Mammary microvascular endothelial cell (primary cell): ENCODE measurements around the gene OTOR. TPM values are rescaled to one million over a fixed set of nuclear protein-coding genes. Genes with fewer than 3 reads are reported as not detected.

Source experiments
- total RNA-seq: library from RNA; depleted of rRNA; stranded (reverse); fragments of >200 nt; gene quantifications from 2 replicates; pipeline ENCODE4 v1.2.3, GENCODE V29; 2015

The OTOR gene, protein sequence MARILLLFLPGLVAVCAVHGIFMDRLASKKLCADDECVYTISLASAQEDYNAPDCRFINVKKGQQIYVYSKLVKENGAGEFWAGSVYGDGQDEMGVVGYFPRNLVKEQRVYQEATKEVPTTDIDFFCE
- total RNA-seq, result not detected in 2 replicates

GRCh38 chr20:16748308-16748900, at the start of gene OTOR:
Gene OTOR, plus strand, starts transcription at chr20:16748358. Its CDS starts 44 bp downstream, at chr20:16748402.

GRCh38 chr20:16729565-16730460, 18.3 kb upstream of the OTOR start, which contains the start of gene SNRPB2:
Gene SNRPB2, plus strand, starts transcription at chr20:16730026. Its CDS starts 1,677 bp downstream, at chr20:16731703.

Other genes starting within 250 kb of the OTOR start
- gene KIF16B, start 174.9 kb upstream of the OTOR start, total RNA-seq, result 5.0 and 6.5 TPM in 2 replicates
- gene SNRPB2, start 18.3 kb upstream of the OTOR start, total RNA-seq, result 51.9 and 65.6 TPM in 2 replicates